ENCODE measurements around the gene ACTA2.
A peak's percentile ranks its signal among the peaks of the same experiment; 100 is the strongest.

The ACTA2 gene

GRCh38 chr10:88987840-88988239 lies 35.3 kb upstream of the ACTA2 start:
- no peak for DNase-seq (ENCODE audit: low read depth)
- no peak for TF ChIP-seq CTCF (conservative IDR thresholded peaks at IDR 0.05; ENCODE audit: low read length)
- no peak overlapping the region for H3K4me3 ChIP-seq (ENCODE audit: low read length)

GRCh38 chr10:88987243-88987725 lies 34.7 kb upstream of the ACTA2 start:
- peak; percentile 38 for DNase-seq (ENCODE audit: low read depth)
- H3K4me3 ChIP-seq (ENCODE audit: low read length): no peak overlapping the region
- TF ChIP-seq CTCF (conservative IDR thresholded peaks at IDR 0.05; ENCODE audit: low read length): no peak

- peak; percentile 74 for TF ChIP-seq CTCF (conservative IDR thresholded peaks at IDR 0.05; ENCODE audit: low read length)
- H3K4me3 ChIP-seq (ENCODE audit: low read length): no peak overlapping the region
- DNase-seq (ENCODE audit: low read depth): peak; percentile 32
These were observed 34.1 kb upstream of the ACTA2 start for GRCh38 chr10:88986549-88987242.

- DNase-seq (ENCODE audit: low read depth): no peak
- H3K4me3 ChIP-seq (ENCODE audit: low read length): no peak overlapping the region
- TF ChIP-seq CTCF (conservative IDR thresholded peaks at IDR 0.05; ENCODE audit: low read length): no peak
These were observed 32.0 kb upstream of the ACTA2 start for GRCh38 chr10:88984525-88984924.

GRCh38 chr10:88983939-88984338 lies 31.4 kb upstream of the ACTA2 start:
- no peak for DNase-seq (ENCODE audit: low read depth)
- no peak for TF ChIP-seq CTCF (conservative IDR thresholded peaks at IDR 0.05; ENCODE audit: low read length)

GRCh38 chr10:88983206-88983605 lies 30.6 kb upstream of the ACTA2 start:
- TF ChIP-seq CTCF (conservative IDR thresholded peaks at IDR 0.05; ENCODE audit: low read length): no peak
- no peak for DNase-seq (ENCODE audit: low read depth)
- no peak overlapping the region for H3K4me3 ChIP-seq (ENCODE audit: low read length)

More at GRCh38 chr10:88983939-88984338, 31.4 kb upstream of the ACTA2 start:
- H3K4me3 ChIP-seq (ENCODE audit: low read length): no peak overlapping the region

GRCh38 chr10:88982366-88982765 lies 29.8 kb upstream of the ACTA2 start:
- TF ChIP-seq CTCF (conservative IDR thresholded peaks at IDR 0.05; ENCODE audit: low read length): no peak
- no peak for DNase-seq (ENCODE audit: low read depth)
- no peak overlapping the region for H3K4me3 ChIP-seq (ENCODE audit: low read length)
